HEK293 (cell line): Measurements from ENCODE around the gene ENAM.

ENCODE experiments used
- ZNF23 ChIP-seq: fragments of 450-650 bp; formaldehyde crosslinking; IDR thresholded peaks from 2 replicates; pipeline ENCODE4 v1.5.1; 2016; ENCODE audit warnings: missing biosample characterization, missing genetic modification characterization, borderline replicate concordance
- ZNF24 ChIP-seq: fragments of 450-650 bp; formaldehyde crosslinking; IDR thresholded peaks from 2 replicates; pipeline ENCODE4 v1.5.1; 2016; ENCODE audit warnings: missing biosample characterization, missing genetic modification characterization
- ZNF707 ChIP-seq: fragments of 450-650 bp; formaldehyde crosslinking; IDR thresholded peaks from 2 replicates; pipeline ENCODE4 v1.5.1; 2016; ENCODE audit warnings: missing biosample characterization, missing genetic modification characterization
- TF ChIP-seq, protein P1 (sequence below): fragments of 450-650 bp; formaldehyde crosslinking; IDR thresholded peaks from 2 replicates; pipeline ENCODE4 v1.5.1; 2016; ENCODE audit warnings: missing biosample characterization, missing genetic modification characterization
- TF ChIP-seq, protein P2 (sequence below): fragments of 450-650 bp; formaldehyde crosslinking; IDR thresholded peaks from 2 replicates; pipeline ENCODE4 v1.5.1; 2016; ENCODE audit warnings: missing biosample characterization, missing genetic modification characterization

DNA sequence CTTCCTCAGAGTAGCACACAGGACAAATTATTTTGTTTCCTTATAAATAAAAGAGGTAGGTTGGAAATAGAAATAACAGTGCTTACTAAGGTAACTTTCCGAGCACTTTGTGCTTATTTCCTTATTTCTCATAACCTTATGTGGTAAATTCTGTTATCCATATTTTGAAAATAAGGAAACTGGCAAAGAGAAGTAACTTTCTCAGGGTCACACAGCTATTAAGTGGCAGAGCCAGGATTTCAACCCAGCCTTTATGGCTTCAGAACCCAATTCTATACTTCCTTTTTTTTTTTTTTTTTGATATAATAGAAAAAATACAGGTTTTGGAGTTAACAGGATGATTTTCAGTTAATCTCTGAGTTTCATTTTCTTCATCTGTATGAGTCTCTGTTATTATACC is 63.1 kb downstream of the ENAM start:
- no peak for TF ChIP-seq ZNF707 (tag by site-specific recombination)
- TF ChIP-seq, protein P1, sequence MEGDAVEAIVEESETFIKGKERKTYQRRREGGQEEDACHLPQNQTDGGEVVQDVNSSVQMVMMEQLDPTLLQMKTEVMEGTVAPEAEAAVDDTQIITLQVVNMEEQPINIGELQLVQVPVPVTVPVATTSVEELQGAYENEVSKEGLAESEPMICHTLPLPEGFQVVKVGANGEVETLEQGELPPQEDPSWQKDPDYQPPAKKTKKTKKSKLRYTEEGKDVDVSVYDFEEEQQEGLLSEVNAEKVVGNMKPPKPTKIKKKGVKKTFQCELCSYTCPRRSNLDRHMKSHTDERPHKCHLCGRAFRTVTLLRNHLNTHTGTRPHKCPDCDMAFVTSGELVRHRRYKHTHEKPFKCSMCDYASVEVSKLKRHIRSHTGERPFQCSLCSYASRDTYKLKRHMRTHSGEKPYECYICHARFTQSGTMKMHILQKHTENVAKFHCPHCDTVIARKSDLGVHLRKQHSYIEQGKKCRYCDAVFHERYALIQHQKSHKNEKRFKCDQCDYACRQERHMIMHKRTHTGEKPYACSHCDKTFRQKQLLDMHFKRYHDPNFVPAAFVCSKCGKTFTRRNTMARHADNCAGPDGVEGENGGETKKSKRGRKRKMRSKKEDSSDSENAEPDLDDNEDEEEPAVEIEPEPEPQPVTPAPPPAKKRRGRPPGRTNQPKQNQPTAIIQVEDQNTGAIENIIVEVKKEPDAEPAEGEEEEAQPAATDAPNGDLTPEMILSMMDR = no peak
- no peak for TF ChIP-seq ZNF23 (tag by site-specific recombination)
- TF ChIP-seq, protein P2, sequence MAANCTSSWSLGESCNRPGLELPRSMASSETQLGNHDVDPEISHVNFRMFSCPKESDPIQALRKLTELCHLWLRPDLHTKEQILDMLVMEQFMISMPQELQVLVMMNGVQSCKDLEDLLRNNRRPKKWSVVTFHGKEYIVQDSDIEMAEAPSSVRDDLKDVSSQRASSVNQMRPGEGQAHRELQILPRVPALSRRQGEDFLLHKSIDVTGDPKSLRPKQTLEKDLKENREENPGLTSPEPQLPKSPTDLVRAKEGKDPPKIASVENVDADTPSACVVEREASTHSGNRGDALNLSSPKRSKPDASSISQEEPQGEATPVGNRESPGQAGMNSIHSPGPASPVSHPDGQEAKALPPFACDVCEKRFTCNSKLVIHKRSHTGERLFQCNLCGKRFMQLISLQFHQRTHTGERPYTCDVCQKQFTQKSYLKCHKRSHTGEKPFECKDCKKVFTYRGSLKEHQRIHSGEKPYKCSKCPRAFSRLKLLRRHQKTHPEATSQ (tag by site-specific recombination) = no peak
- TF ChIP-seq ZNF24 = no peak
